Endothelial cell of umbilical vein (primary cell): ENCODE data around the gene ESPN. TPM values are rescaled to one million over a fixed set of nuclear protein-coding genes. Genes with fewer than 3 reads are reported as not detected.

Experiments used
- BruUV-seq: library from RNA; stranded (reverse); fragments of 400-500 nt; replicated peaks from 2 replicates; lab custom pipeline; 2021; lab: Mats Ljungman, UMichigan
- CTCF ChIA-PET: fragments of 300-600, 350-600 bp; sonication (Branson Sonifier 250); formaldehyde crosslinking; loops from one replicate; lab custom pipeline; 2021; ENCODE audit warnings: antibody characterized with exemption, inconsistent platforms; lab: Charles Lee
- POLR2A ChIA-PET: fragments of 300-600, 350-600 bp; sonication (Branson Sonifier 250); formaldehyde crosslinking; loops from one replicate; lab custom pipeline; 2021; ENCODE audit warnings: antibody characterized with exemption, inconsistent platforms; lab: Charles Lee
- DNase-seq: peaks from one replicate; pipeline ENCODE4 v3.0.0-alpha.2; 2011; ENCODE audit warnings: low read depth, low spot score
- FAIRE-seq: peaks from 2 replicates; lab custom pipeline; 2011; peaks lifted over from hg19 to GRCh38; lab: Jason Lieb, UNC
- H2AFZ ChIP-seq: 2 replicates; pipeline ENCODE4 v1.6.0; 2012; ENCODE audit warnings: low read depth, low read length, control low read depth, inconsistent platforms
- H3K27ac ChIP-seq: 2 replicates; pipeline ENCODE4 v1.5.1; 2011; ENCODE audit warnings: low read depth, mild to moderate bottlenecking, control low read depth, low read length, moderate library complexity; ENCODE audit not compliant: insufficient read depth
- H3K27me3 ChIP-seq, 2 experiments: 2 replicates each; pipeline versions ENCODE4 v1.6.0 to v1.6.1; 2011; ENCODE audit warnings: low read length in 2 of 2, mixed read lengths in 1 of 2; ENCODE audit not compliant: control insufficient read depth in 2 of 2, insufficient read depth in 2 of 2
- H3K36me3 ChIP-seq, 2 experiments: 2 replicates in 1 of 2; 3 replicates in 1 of 2; pipeline ENCODE4 v1.5.1; 2011; ENCODE audit warnings: low read length in 2 of 2, mild to moderate bottlenecking in 1 of 2, moderate library complexity in 1 of 2; ENCODE audit not compliant: control insufficient read depth in 2 of 2, insufficient read depth in 2 of 2; ENCODE audit errors: extremely low read depth in 1 of 2
- H3K4me1 ChIP-seq: 3 replicates; pipeline ENCODE4 v1.5.1; 2011; ENCODE audit warnings: mild to moderate bottlenecking, low read length; ENCODE audit not compliant: control insufficient read depth, insufficient read depth; ENCODE audit errors: extremely low read depth
- H3K4me2 ChIP-seq: 2 replicates; pipeline ENCODE4 v1.6.1; 2011; ENCODE audit warnings: low read length, control low read depth, mixed read lengths; ENCODE audit not compliant: insufficient read depth
- H3K4me3 ChIP-seq, 3 experiments: fragments of 200-600 bp in 1 of 3; sonication (generic), shearing (Covaris generic) in 1 of 3; replicated peaks in 1 of 3; 2 replicates each; pipeline ENCODE4 v1.5.1; 2011 to 2016; ENCODE audit warnings: control low read depth in 3 of 3, low read length in 3 of 3, mild to moderate bottlenecking in 2 of 3, inconsistent platforms in 1 of 3, low read depth in 1 of 3, moderate library complexity in 1 of 3; ENCODE audit not compliant: insufficient read depth in 1 of 3
- H3K79me2 ChIP-seq: 2 replicates; pipeline ENCODE4 v1.6.0; 2012; ENCODE audit warnings: low read length, inconsistent platforms; ENCODE audit not compliant: control insufficient read depth, insufficient read depth
- H3K9ac ChIP-seq: replicated peaks from 2 replicates; pipeline ENCODE3; 2011; ENCODE audit warnings: low read length, control low read depth; ENCODE audit not compliant: insufficient read depth; ENCODE audit errors: extremely low read depth
- H3K9me1 ChIP-seq: replicated peaks from 3 replicates; pipeline ENCODE4 v1.6.0; 2011; ENCODE audit warnings: mild to moderate bottlenecking, low read length; ENCODE audit not compliant: control insufficient read depth, insufficient read depth; ENCODE audit errors: extremely low read depth
- H3K9me3 ChIP-seq: replicated peaks from 2 replicates; pipeline ENCODE4 v1.5.1; 2012; ENCODE audit warnings: low read length, inconsistent platforms; ENCODE audit not compliant: control insufficient read depth, insufficient read depth
- H4K20me1 ChIP-seq: replicated peaks from 2 replicates; pipeline ENCODE3; 2011; ENCODE audit warnings: mild to moderate bottlenecking, low read length; ENCODE audit not compliant: control insufficient read depth, insufficient read depth; ENCODE audit errors: extremely low read depth
- EZH2 ChIP-seq: IDR thresholded peaks from 2 replicates; pipeline ENCODE4 v1.6.1; 2012; ENCODE audit warnings: borderline replicate concordance, low read depth, mild to moderate bottlenecking, moderate library complexity, low read length, inconsistent platforms; ENCODE audit not compliant: severe bottlenecking
- FOS ChIP-seq: IDR thresholded peaks from 2 replicates; pipeline ENCODE4 v1.6.1; 2011; ENCODE audit warnings: mild to moderate bottlenecking, low read length, moderate library complexity, borderline replicate concordance; ENCODE audit not compliant: insufficient read depth
- GATA2 ChIP-seq: IDR thresholded peaks from 2 replicates; pipeline ENCODE4 v1.7.0; 2011; ENCODE audit warnings: low read depth, mild to moderate bottlenecking, moderate library complexity, mixed read lengths, low read length; ENCODE audit not compliant: insufficient read length, insufficient read depth
- JUN ChIP-seq: IDR thresholded peaks from 2 replicates; pipeline ENCODE4 v1.6.1; 2011; ENCODE audit warnings: borderline replicate concordance, low read depth; ENCODE audit not compliant: insufficient read length, insufficient read depth
- MYC ChIP-seq: IDR thresholded peaks from one replicate; pipeline ENCODE4 v1.6.1; 2011; ENCODE audit warnings: mild to moderate bottlenecking, low read depth, low read length
- POLR2A ChIP-seq: IDR thresholded peaks from 2 replicates; pipeline ENCODE4 v1.6.1; 2012; ENCODE audit warnings: low read depth, mild to moderate bottlenecking, control low read depth, low read length
- POLR2AphosphoS5 ChIP-seq: IDR thresholded peaks from 2 replicates; pipeline ENCODE4 v1.6.1; 2012; ENCODE audit warnings: low read depth, mild to moderate bottlenecking, control low read depth, low read length, moderate library complexity; ENCODE audit not compliant: insufficient read depth
- dilution Hi-C: fragments of 300-500 bp; cut with MboI; formaldehyde crosslinking; loops from one replicate; pipeline ENCODE4 v1.15.0; 2019; ENCODE audit warnings: low sequenced_read_pairs; ENCODE audit not compliant: extremely low pct_ligation_motif_present
- intact Hi-C: fragments of 100-400 bp; cut with micrococcal nuclease; formaldehyde crosslinking; loops from one replicate; pipeline ENCODE4 v1.10.0; 2022
- polyA plus RNA-seq, 4 experiments: library from polyadenylated mRNA; depleted of rRNA in 3 of 4; stranded (reverse) in 3 of 4; unstranded in 1 of 4; fragments of >200 nt; gene quantifications; 2 replicates each; pipeline versions ENCODE4 v1.2.1 to v1.2.3, GENCODE V29; 2011 to 2012; ENCODE audit warnings: missing spikeins in 1 of 4
- total RNA-seq: library from RNA; stranded (reverse); gene quantifications from 2 replicates; pipeline ENCODE4 v1.2.3, GENCODE V29; 2021
- TF ChIP-seq, protein P1 (sequence below): IDR thresholded peaks from 2 replicates; pipeline ENCODE4 v1.6.1; 2011; ENCODE audit not compliant: insufficient read depth, insufficient read length
- TF ChIP-seq, protein P2 (sequence below), 2 donors: IDR thresholded peaks; 1 replicate in 1 of 2; 2 replicates in 1 of 2; pipeline ENCODE4 v1.5.1; 2011; ENCODE audit warnings: low read length in 2 of 2, mild to moderate bottlenecking in 2 of 2, moderate library complexity in 2 of 2, control low read depth in 1 of 2, inconsistent platforms in 1 of 2, low read depth in 1 of 2; ENCODE audit not compliant: insufficient read depth in 1 of 2; ENCODE audit errors: extremely low read depth in 1 of 2

The ESPN gene
- total and polyA plus RNA-seq, 2 donors (not counting 3 experiments of a cell fraction or from before 2014, with no cell fraction given): 0.54 to 0.71 TPM

DNA sequence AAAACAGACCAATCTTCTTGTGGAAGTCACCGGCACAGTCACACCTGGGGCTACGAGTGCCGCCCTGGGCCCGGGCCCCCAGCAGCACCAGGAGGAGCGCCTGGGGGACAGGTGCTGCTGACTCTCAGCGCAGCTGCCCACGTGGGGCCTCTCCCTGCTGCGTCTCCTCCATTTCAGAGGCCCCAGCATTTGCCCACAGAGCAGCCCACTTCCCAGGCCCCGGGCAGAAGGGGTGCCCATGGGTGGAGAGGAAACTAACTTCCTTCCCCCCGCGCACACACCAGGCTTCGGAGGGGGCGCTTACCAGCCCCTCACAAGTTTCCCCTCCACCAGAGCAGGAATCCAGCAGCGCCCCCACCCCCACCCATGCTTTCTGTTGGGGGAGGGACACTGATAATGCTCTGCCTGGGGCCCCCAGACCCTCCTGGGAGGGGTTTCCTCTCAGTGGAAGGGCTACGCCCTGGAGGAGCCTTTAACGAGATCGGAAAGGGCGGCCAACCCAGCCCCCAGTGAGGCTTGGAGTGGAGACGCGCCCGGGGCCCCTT is 41.0 kb downstream of the ESPN start:
- dilution Hi-C loops: no loop called here
- Histone ChIP-seq H3K9ac (no peak overlapping the region), H3K4me2 (no peak overlapping the region), H4K20me1 (no peaks in the 10 kb centered on the region), H3K27ac (no peak overlapping the region), H3K27me3 (no peaks in the 10 kb centered on the region), H3K79me2 (no peaks in the 10 kb centered on the region), H3K4me1 (no peaks in the 10 kb centered on the region), H3K9me3 (no peaks in the 10 kb centered on the region), H3K36me3 (peaks cover 12 to 46% of the 10 kb centered on the region in 2 experiments), H3K9me1 (no peaks in the 10 kb centered on the region), H3K4me3 (no peak overlapping the region), H2AFZ (no peak overlapping the region)
- FAIRE-seq: no peak
- intact Hi-C loops: no loop called here
- POLR2A ChIA-PET: interaction anchor here (0.6 kb wide), 1 partner anchor 115 kb away, joined by 5 read pairs; no protein-coding TSS in a partner anchor
- CTCF ChIA-PET: no interaction called here
- no peak for TF ChIP-seq MYC
- TF ChIP-seq, protein P1, sequence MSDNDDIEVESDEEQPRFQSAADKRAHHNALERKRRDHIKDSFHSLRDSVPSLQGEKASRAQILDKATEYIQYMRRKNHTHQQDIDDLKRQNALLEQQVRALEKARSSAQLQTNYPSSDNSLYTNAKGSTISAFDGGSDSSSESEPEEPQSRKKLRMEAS: no peak
- no peak for TF ChIP-seq EZH2
- TF ChIP-seq JUN: no peak
- TF ChIP-seq, protein P2, sequence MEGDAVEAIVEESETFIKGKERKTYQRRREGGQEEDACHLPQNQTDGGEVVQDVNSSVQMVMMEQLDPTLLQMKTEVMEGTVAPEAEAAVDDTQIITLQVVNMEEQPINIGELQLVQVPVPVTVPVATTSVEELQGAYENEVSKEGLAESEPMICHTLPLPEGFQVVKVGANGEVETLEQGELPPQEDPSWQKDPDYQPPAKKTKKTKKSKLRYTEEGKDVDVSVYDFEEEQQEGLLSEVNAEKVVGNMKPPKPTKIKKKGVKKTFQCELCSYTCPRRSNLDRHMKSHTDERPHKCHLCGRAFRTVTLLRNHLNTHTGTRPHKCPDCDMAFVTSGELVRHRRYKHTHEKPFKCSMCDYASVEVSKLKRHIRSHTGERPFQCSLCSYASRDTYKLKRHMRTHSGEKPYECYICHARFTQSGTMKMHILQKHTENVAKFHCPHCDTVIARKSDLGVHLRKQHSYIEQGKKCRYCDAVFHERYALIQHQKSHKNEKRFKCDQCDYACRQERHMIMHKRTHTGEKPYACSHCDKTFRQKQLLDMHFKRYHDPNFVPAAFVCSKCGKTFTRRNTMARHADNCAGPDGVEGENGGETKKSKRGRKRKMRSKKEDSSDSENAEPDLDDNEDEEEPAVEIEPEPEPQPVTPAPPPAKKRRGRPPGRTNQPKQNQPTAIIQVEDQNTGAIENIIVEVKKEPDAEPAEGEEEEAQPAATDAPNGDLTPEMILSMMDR (IDR thresholded peaks at IDR 0.05; ENCODE audit: extremely low read depth in 1 of 2, insufficient read depth in 1 of 2, low read depth in 1 of 2, low read length in 2 of 2): no peak
- no peak for TF ChIP-seq POLR2AphosphoS5
- TF ChIP-seq GATA2: no peak
- TF ChIP-seq POLR2A: no peak
- TF ChIP-seq FOS: no peak
- BruUV-seq: no TSS peak
- DNase-seq: no peak
